T47D (cell line): ENCODE results near the gene MDFI.

ENCODE experiments used
- DNase-seq, 2 experiments: peaks; one replicate each; pipeline versions ENCODE4 v3.0.0 to v3.0.0-alpha.2; 2011 to 2012; ENCODE audit warnings: low read depth in 1 of 2, low spot score in 1 of 2
- JUND ChIP-seq: IDR thresholded peaks from 2 replicates; pipeline ENCODE4 v1.6.1; 2012; ENCODE audit warnings: low read depth
- in situ Hi-C: cut with HindIII; loops from 2 replicates; pipeline ENCODE4 v1.10.0; 2016; ENCODE audit warnings: low sequenced_read_pairs, low pct_unique_long_range_greater_than_20kb

MDFI gene

GRCh38 chr6:41696788-41697187, 58.5 kb downstream of the MDFI start:
- no peak for TF ChIP-seq JUND
- in situ Hi-C loops, result no loop called here
- no peak for DNase-seq

- in situ Hi-C loops, result no loop called here
- no peak for TF ChIP-seq JUND
- DNase-seq, result no peak
These were observed 59.9 kb downstream of the MDFI start for GRCh38 chr6:41697861-41698781.

- in situ Hi-C loops, result no loop called here
- DNase-seq, result no peak
- no peak for TF ChIP-seq JUND
These were observed 60.8 kb downstream of the MDFI start for GRCh38 chr6:41699063-41699462.

- DNase-seq, result no peak
- no peak for TF ChIP-seq JUND
- in situ Hi-C loops, result no loop called here
These were observed 62.4 kb downstream of the MDFI start for GRCh38 chr6:41700463-41701347.

GRCh38 chr6:41702089-41702745, 63.9 kb downstream of the MDFI start:
- TF ChIP-seq JUND, result no peak
- DNase-seq, result no peak
- in situ Hi-C loops, result no loop called here

- in situ Hi-C loops, result no loop called here
- TF ChIP-seq JUND, result no peak
- DNase-seq, result no peak
These were observed 64.7 kb downstream of the MDFI start for GRCh38 chr6:41702771-41703494.
